Prostate gland (tissue), 2 donors: ENCODE measurements around the gene CSMD2.

ENCODE experiments used
- POLR2A ChIP-seq: fragments of 450-650 bp; IDR thresholded peaks from one replicate; pipeline ENCODE4 v1.6.1; 2016; ENCODE audit warnings: antibody characterized with exemption, mild to moderate bottlenecking
- TF ChIP-seq, protein P1 (sequence below), 4 experiments: fragments of 200-600 bp in 2 of 4; fragments of 450-650 bp in 2 of 4; sonication (generic) in 2 of 4; IDR thresholded peaks; 1 replicate in 3 of 4; 2 replicates in 1 of 4; pipeline ENCODE4 v1.5.1; 2016 to 2019; ENCODE audit warnings: antibody characterized with exemption in 4 of 4, mild to moderate bottlenecking in 2 of 4, moderate library complexity in 2 of 4

GRCh38 chr1:33825506-33825905 lies 339.5 kb downstream of the CSMD2 start:
- TF ChIP-seq, protein P1, sequence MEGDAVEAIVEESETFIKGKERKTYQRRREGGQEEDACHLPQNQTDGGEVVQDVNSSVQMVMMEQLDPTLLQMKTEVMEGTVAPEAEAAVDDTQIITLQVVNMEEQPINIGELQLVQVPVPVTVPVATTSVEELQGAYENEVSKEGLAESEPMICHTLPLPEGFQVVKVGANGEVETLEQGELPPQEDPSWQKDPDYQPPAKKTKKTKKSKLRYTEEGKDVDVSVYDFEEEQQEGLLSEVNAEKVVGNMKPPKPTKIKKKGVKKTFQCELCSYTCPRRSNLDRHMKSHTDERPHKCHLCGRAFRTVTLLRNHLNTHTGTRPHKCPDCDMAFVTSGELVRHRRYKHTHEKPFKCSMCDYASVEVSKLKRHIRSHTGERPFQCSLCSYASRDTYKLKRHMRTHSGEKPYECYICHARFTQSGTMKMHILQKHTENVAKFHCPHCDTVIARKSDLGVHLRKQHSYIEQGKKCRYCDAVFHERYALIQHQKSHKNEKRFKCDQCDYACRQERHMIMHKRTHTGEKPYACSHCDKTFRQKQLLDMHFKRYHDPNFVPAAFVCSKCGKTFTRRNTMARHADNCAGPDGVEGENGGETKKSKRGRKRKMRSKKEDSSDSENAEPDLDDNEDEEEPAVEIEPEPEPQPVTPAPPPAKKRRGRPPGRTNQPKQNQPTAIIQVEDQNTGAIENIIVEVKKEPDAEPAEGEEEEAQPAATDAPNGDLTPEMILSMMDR (IDR thresholded peaks at IDR 0.05), result no peak
- no peak for TF ChIP-seq POLR2A
